Stimulated activated CD8-positive, alpha-beta memory T cell treated with anti-CD3 and anti-CD28 coated beads, Interleukin-4, amount 100 ng/mL, for 1 hour (primary cell): Measurements from ENCODE around the gene KMT2B.

Experiments used
- DNase-seq, 2 donors: peaks; one replicate each; pipeline ENCODE4 v3.0.0-alpha.2; 2020; ENCODE audit warnings: low read depth in 2 of 2, low spot score in 1 of 2

The KMT2B gene

GRCh38 chr19:35777961-35778360, 60.2 kb downstream of the KMT2B start:
- DNase-seq: no peak

- no peak for DNase-seq
Measured at GRCh38 chr19:35779033-35779432, 61.2 kb downstream of the KMT2B start.

- DNase-seq: no peak
Measured at GRCh38 chr19:35780058-35780457, 62.3 kb downstream of the KMT2B start.

GRCh38 chr19:35780717-35781116, 62.9 kb downstream of the KMT2B start:
- no peak for DNase-seq

- DNase-seq: no peak
Measured at GRCh38 chr19:35781650-35782049, 63.8 kb downstream of the KMT2B start.

- DNase-seq: no peak
Measured at GRCh38 chr19:35782589-35782988, 64.8 kb downstream of the KMT2B start.

GRCh38 chr19:35783469-35784434, 65.9 kb downstream of the KMT2B start:
- no peak for DNase-seq

GRCh38 chr19:35784503-35785338, 66.9 kb downstream of the KMT2B start:
- no peak for DNase-seq

- no peak for DNase-seq
Measured at GRCh38 chr19:35785339-35785627, 67.5 kb downstream of the KMT2B start.

GRCh38 chr19:35786299-35787160, 68.7 kb downstream of the KMT2B start:
- no peak for DNase-seq

- no peak for DNase-seq
Measured at GRCh38 chr19:35787227-35787799, 69.5 kb downstream of the KMT2B start.
